ENCODE measurements around the gene ANKMY1. TPM values are rescaled to one million over a fixed set of nuclear protein-coding genes. Genes with fewer than 3 reads are reported as not detected.

Gene ANKMY1
- total and polyA plus RNA-seq, 2 of the 13 experiments (the other 11 are each of a cell fraction or from before 2014, with no cell fraction given), result 11.7 to 18.8 TPM

DNA sequence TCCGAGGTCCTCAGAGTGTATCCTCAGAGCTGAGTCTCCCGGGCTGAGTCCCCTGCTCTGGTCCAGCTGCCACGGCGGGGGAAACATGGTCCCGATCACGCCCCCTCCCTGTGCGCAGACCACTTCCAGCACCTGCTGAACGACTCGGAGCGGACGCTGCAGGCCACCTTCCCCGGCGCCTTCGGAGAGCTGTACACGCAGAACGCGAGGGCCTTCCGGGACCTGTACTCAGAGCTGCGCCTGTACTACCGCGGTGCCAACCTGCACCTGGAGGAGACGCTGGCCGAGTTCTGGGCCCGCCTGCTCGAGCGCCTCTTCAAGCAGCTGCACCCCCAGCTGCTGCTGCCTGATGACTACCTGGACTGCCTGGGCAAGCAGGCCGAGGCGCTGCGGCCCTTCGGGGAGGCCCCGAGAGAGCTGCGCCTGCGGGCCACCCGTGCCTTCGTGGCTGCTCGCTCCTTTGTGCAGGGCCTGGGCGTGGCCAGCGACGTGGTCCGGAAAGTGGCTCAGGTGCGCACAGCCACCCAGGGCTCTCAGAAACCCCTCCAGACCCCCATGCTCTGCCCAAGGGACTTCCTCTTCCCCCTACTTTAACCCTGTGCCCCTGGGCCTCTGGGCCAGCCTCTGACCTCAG lies 95.6 kb downstream of the ANKMY1 start:
- no peak for DNase-seq (ENCODE audit: low spot score)
- intact Hi-C loops (cut with micrococcal nuclease; ENCODE audit: unreplicated experiment), result no loop called here

DNA sequence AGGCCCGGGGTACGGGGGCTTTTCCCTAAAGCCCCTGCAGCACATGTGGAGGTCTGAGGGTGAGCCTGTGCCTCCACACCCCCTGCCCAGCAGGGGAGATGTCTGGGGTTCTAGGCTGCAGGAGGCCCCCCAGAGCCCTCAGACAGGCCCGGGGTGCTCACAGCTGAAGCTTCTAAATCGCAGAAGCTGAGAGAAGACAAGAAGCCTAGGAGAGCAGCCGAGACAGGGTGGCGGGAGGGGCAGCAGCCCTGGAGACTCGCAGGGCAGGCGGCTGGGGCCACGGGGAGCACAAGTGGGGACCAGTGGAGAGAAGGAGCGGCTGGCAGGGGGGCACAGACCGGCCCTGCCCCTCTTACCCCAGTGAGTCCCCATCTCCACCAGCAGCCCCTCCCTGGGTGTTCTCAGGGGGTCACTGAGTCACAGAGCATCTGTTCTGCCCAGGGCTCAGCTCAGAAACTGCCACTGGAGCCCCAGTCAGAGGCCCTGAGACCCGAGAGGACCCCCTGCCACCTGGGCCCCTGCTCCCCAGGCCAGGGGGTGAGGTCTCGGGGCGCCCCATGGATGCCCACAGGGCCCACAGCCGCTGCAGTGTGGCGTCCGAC lies 96.2 kb downstream of the ANKMY1 start:
- CTCF ChIA-PET (ENCODE audit: low intra/inter-chr PET ratio, low total read pairs), result no interaction called here
- in situ Hi-C loops (cut with HindIII; ENCODE audit: extremely low pct_ligation_motif_present, low pct_unique_long_range_greater_than_20kb) (no loop called here), intact Hi-C loops (cut with micrococcal nuclease; ENCODE audit: unreplicated experiment) (no loop called here)
- no peaks in the 10 kb centered on the region for H3K79me2 ChIP-seq (ENCODE audit: insufficient read depth, low read length)
- no peaks in the 10 kb centered on the region; the same call in 1 of the 2 replicates for H4K20me1 ChIP-seq (ENCODE audit: insufficient read depth, low read length)
- DNase-seq (ENCODE audit: low spot score) (no peak), FAIRE-seq (no peak), ATAC-seq (no peak)
- H3K36me3 ChIP-seq (replicated peaks in 1 of 2; ENCODE audit: control insufficient read depth in 1 of 2, insufficient read depth in 2 of 2, low read length in 2 of 2), result no peaks in the 10 kb centered on the region
- TF ChIP-seq MZF1 (CRISPR knock-in tag; IDR thresholded peaks at IDR 0.05; ENCODE audit: borderline replicate concordance), result no peak
- TF ChIP-seq, protein P1, sequence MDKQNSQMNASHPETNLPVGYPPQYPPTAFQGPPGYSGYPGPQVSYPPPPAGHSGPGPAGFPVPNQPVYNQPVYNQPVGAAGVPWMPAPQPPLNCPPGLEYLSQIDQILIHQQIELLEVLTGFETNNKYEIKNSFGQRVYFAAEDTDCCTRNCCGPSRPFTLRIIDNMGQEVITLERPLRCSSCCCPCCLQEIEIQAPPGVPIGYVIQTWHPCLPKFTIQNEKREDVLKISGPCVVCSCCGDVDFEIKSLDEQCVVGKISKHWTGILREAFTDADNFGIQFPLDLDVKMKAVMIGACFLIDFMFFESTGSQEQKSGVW (CRISPR knock-in tag; IDR thresholded peaks at IDR 0.05; ENCODE audit: borderline replicate concordance), result no peak
- no peak overlapping the region for H3K27ac ChIP-seq (ENCODE audit: extremely low read length, insufficient read depth, low read length)
- 82% methylated on average over 13 of the region's 17 CpGs for WGBS (ENCODE audit: low lambda C conversion rate)
- POLR2A ChIA-PET, result no interaction called here
- H3K27me3 ChIP-seq (ENCODE audit: control insufficient read depth in 1 of 2, insufficient read depth in 2 of 2, low read length in 2 of 2), result peaks cover 10 to 13% of the 10 kb centered on the region in 2 experiments
- H3K4me2 ChIP-seq (ENCODE audit: low read depth, low read length), result no peak overlapping the region
- H2AFZ ChIP-seq (ENCODE audit: low read length), result no peak overlapping the region
- peaks cover 40% of the 10 kb centered on the region for H3K4me1 ChIP-seq (ENCODE audit: insufficient read depth, low read length)
- H3K4me3 ChIP-seq (replicated peaks in 1 of 3; ENCODE audit: insufficient read depth in 1 of 3, low read depth in 2 of 3, low read length in 3 of 3), result no peak overlapping the region
- BruUV-seq (replicated peaks), result no TSS peak
- H3K9me3 ChIP-seq (ENCODE audit: low read length), result no peaks in the 10 kb centered on the region
- no peak overlapping the region for H3K9ac ChIP-seq (ENCODE audit: insufficient read depth, low read depth, low read length)

More for the DNA sequence above, 95.6 kb downstream of the ANKMY1 start:
- ATAC-seq, result no peak
- no peak for TF ChIP-seq FOXC1 (CRISPR knock-in tag; IDR thresholded peaks at IDR 0.05; ENCODE audit: borderline replicate concordance)
- TF ChIP-seq RARG (CRISPR knock-in tag; IDR thresholded peaks at IDR 0.05; ENCODE audit: low read depth), result no peak
- TF ChIP-seq POLR2G (IDR thresholded peaks at IDR 0.05; ENCODE audit: low read depth, low read length), result peak; percentile 10; the same call in 1 of the 2 replicates
- no peak for TF ChIP-seq SOX13 (IDR thresholded peaks at IDR 0.05)
- no peak for TF ChIP-seq SOX13 (CRISPR knock-in tag; conservative IDR thresholded peaks at IDR 0.05 in 1 of 2, IDR thresholded peaks at IDR 0.05 in 1 of 2)
- Histone ChIP-seq H3K4me1 (ENCODE audit: insufficient read depth, low read length) (peaks cover 39% of the 10 kb centered on the region), H3K9ac (ENCODE audit: insufficient read depth, low read depth, low read length) (no peak overlapping the region), H3K36me3 (replicated peaks in 1 of 2; ENCODE audit: control insufficient read depth in 1 of 2, insufficient read depth in 2 of 2, low read length in 2 of 2) (no peaks in the 10 kb centered on the region), H3K79me2 (ENCODE audit: insufficient read depth, low read length) (no peaks in the 10 kb centered on the region), H3K27me3 (ENCODE audit: control insufficient read depth in 1 of 2, insufficient read depth in 2 of 2, low read length in 2 of 2) (peaks cover 4 to 7% of the 10 kb centered on the region in 2 experiments; a peak in 4 of 5 replicates), H3K4me2 (ENCODE audit: low read depth, low read length) (no peak overlapping the region), H4K20me1 (ENCODE audit: insufficient read depth, low read length) (no peaks in the 10 kb centered on the region; the same call in 1 of the 2 replicates), H2AFZ (ENCODE audit: low read length) (no peak overlapping the region), H3K27ac (ENCODE audit: extremely low read length, insufficient read depth, low read length) (no peak overlapping the region), H3K9me3 (ENCODE audit: low read length) (no peaks in the 10 kb centered on the region), H3K4me3 (replicated peaks in 1 of 3; ENCODE audit: insufficient read depth in 1 of 3, low read depth in 2 of 3, low read length in 3 of 3) (no peak overlapping the region)
- in situ Hi-C loops (cut with HindIII; ENCODE audit: extremely low pct_ligation_motif_present, low pct_unique_long_range_greater_than_20kb), result no loop called here
- BruUV-seq (replicated peaks), result no TSS peak
- FAIRE-seq, result no peak
- WGBS (ENCODE audit: low lambda C conversion rate), result 90% methylated on average over 37 of the region's 41 CpGs
- ChIA-PET CTCF (ENCODE audit: low intra/inter-chr PET ratio, low total read pairs) (no interaction called here), POLR2A (no interaction called here)

Data from HepG2 (cell line).